SW480 (cell line): ENCODE results near the gene SMC4.

Experiments used
- DNase-seq: peaks from one replicate; pipeline ENCODE4 v3.0.0-alpha.2; 2016; ENCODE audit warnings: low spot score

The SMC4 gene

DNA sequence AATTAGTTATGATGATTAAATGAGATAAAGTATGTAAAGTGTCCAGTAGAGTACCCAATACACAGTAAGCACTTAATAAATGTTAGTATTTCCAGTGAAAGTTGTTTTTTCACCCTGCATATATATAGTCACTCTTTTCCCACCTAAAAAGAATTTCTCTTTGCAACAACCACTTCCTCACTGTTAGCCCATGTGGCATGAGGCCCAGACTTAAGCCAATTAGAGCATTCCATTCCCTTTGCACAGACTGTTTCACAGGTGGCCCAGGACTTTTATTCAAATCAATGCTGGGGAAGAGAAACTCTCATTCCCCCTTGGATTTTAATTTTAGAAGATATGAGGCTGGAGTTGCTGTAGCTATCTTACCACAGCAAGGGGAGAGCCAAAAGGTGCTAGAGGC lies 4.2 kb upstream of the SMC4 start:
- no peak for DNase-seq

DNA sequence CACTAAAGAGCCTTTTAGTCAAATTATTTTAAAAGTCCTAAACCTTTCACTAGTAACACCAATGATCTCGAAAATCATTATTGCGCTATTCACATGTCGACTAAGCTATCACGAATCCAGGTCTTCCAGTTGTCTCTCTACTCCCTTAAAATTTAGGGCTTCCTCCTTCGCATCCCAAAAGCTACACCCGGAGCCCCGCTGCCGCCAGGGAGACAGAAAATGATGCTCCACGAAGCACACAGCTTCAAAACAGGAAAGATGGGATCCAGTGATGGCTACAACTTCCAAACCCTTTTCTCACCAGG lies 678 bp upstream of the SMC4 start:
- no peak for DNase-seq

GRCh38 chr3:160400030-160400701 lies 716 bp downstream of the SMC4 start:
- peak; percentile 39 for DNase-seq

GRCh38 chr3:160400702-160401150 lies 1.3 kb downstream of the SMC4 start:
- DNase-seq = peak; percentile 32

DNA sequence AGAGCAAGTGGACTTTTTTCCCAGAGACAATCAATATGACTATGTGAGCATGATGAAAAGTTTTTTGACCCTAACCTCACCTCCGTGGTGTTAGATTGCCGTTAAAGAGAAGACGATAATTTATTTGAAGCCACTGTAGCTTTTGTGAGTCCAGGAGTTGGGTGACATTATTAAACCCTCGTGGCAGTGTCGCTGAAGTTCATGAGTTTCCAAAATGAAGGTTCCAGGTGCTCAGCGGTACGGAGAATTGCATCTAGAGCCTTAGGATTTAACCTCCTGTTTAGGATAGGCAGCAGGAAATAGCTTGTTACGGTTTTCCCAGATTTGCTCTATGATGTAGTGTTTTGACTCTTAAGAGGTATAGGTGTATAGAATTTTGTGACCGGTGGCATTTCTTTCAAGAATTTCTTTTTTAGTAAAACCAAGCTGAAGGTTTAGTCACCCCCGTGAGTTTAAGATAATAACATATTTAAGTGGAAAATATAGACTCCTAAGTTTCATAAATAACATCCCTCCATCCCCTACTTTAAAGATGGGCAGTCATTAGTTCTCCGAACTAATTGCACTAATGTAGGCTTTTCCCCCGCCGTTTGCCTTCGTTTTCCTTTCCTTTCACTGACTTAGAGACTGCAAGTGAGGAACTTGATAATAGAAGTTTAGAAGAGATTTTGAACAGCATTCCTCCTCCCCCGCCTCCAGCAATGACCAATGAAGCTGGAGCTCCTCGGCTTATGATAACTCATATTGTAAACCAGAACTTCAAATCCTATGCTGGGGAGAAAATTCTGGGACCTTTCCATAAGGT lies 2.0 kb downstream of the SMC4 start:
- DNase-seq = peak; percentile 58

GRCh38 chr3:160402221-160403027 lies 3.0 kb downstream of the SMC4 start:
- no peak for DNase-seq

GRCh38 chr3:160403028-160403545 lies 3.6 kb downstream of the SMC4 start:
- DNase-seq = no peak

DNA sequence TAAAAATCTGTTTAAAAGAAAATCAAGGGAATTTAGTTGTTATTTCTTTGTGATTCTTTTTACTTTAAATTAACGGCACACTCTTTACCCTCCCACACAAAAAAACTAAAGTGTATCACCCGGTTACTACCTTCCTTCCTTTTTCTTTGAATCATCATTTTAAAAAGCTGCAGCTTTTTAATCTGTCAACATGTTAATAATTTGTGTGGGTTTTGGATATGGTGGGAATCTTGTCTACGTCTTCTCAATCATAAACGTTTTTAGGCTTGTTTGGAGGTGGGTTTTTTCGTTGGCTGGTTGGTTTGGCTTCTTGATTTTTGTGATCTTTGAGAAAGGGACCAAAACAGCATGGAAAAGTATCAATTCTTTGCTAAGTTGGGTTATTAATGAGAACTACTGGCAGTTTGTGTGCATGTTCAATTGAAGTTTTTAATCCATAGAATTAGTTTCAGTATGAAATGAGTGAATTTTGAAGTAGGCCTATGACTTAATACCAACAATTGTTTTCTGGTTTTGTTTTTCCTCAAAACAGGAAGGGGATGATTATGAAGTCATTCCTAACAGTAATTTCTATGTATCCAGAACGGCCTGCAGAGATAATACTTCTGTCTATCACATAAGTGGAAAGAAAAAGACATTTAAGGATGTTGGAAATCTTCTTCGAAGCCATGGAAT lies 4.5 kb downstream of the SMC4 start:
- DNase-seq = no peak

DNA sequence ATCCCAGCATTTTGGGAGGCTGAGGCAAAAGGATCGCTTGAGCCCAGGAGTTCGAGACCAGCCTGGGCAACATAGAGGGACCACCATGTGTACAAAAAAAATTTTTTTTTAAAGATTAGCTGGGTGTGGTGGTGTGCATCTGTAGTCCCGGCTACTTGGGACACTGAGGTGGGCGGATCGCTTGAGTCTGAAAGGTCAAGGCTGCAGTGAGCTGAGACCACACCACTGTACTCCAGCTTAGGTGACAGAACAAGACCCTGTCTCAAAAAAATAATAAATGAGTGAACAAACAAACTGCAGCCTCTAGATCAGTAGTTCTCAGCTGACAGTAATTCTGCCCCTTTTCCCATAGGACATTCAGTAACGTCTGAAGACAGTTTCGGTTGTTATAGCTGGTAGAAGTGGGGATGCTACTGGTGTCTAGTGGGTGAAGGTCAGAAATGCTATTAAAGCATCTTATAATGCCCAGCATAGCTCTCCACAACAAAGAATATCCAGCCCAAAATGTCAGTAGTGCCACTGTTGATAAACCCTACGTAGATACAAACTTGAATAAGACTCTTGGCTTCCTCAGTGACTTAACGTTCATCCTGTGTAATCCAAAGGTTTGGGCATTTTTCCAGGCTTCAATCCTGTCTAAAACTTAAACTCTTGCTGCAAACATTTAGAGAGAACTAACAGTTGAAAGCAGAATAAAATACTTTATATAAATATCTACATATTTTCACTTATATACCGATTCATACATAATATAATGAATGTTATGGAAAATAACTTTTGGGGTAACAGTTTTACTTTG lies 10.6 kb downstream of the SMC4 start:
- DNase-seq = no peak

- DNase-seq = no peak
These were observed 13.0 kb downstream of the SMC4 start for GRCh38 chr3:160412477-160412876.

DNA sequence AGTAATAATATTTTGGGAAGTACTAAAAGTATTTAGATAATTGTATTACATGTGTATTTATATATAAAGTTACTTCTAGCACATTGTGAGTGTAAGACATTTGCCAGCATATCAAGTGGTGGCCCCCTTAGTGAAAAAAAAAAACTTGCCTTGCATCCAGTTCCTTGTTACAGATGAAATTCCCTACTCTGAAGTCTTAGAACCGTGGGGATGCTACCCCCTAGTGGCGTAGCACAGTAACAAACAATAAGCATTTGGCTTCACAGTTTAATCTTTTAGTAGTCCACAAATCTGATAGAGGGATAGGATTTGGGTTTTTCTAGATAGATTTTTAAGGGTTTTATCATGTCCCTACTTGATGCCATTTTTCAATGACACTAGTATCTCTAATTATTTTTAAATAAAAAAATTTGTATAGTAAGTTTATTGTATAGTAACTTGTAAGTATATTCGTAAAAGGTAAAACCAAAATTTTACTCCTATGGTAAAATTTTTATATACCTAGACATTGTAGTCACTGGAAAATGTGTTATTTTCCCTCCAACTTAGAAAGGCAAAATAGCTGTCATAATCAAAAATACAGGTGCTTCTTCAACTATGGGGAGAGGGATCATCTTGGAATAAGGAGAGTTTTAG lies 14.3 kb downstream of the SMC4 start:
- DNase-seq = peak; percentile 80

GRCh38 chr3:160417311-160417710 lies 17.9 kb downstream of the SMC4 start:
- DNase-seq = no peak

GRCh38 chr3:160427832-160428424 lies 28.5 kb downstream of the SMC4 start:
- no peak for DNase-seq

DNA sequence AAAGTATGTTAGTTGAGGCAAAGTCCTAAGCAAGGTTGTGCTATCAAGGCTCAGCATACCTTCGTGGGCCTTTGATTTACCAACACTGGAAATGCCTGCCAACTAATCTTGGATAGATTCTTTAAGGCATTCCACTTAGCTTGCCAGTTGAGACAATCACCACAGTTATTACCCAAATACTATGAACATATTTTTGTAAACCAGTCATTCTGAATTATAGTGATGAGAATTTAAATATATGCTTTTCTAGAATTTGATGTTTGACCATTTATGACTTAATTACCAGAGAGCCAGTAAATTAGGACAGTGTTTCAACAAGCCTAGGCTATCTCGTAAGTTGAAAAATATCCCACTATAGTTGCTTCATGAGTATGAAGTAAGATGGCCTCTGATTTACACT lies 34.6 kb downstream of the SMC4 start:
- no peak for DNase-seq

DNA sequence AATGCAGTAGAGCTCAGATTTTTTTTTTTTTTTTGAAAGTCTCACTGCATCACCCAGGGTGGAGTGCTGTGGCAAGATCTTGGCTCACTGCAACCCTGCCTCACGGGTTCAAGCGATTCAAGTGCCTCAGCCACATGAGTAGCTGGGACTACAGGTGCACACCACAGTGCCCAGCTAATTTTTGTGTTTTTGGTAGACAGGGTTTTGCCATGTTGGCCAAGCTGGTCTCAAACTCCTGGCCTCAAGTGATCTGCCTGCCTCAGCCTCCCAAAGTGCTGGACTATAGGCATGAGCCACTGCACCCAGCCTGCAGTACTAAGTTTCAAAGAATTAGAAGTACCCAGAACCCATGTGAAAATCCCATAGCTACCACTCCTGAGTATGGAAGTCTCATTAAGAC lies 35.6 kb downstream of the SMC4 start:
- no peak for DNase-seq

GRCh38 chr3:160435747-160436146 lies 36.3 kb downstream of the SMC4 start:
- no peak for DNase-seq

GRCh38 chr3:160437083-160437455 lies 37.6 kb downstream of the SMC4 start:
- DNase-seq = no peak

DNA sequence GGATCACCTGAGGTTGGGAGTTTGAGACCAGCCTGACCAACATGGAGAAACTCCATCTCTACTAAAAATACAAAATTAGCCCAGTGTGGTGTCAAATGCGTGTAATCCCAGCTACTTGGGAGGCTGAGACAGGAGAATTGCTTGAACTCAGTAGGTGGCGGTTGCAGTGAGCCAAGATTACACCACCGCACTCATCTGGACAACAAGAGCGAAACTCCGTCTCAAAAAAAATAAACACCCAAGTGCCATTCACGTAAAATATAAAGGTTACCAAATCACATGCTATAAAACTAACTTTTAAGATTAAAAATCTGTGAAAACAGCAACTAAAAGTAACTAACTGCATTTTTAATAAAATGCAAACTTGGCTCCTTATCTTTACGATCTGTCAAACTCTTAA lies 41.2 kb downstream of the SMC4 start:
- DNase-seq = no peak

- no peak for DNase-seq
These were observed 45.0 kb downstream of the SMC4 start for GRCh38 chr3:160444411-160444810.

DNA sequence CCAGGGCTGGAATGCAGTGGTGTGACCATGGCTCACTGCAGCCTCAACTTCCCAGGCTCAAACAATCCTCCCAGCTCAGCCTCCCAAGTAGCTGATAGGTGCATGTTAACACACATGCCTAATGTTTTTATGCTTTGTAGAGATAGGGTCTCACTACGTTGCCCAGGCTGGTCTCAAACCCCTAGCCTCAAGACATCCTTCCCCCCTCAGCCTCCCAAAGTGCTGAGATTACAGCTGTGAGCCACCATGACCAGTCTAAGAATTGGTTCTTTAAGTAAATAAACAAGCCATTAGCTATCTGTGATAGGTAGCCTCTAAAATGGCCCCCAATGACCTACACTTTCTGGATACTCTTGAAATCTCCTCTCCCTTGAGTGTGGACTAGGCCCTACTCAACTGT lies 46.4 kb downstream of the SMC4 start:
- no peak for DNase-seq
